T-helper 2 cell treated with Interferon-gamma antibody and Interleukin-4, amounts not matched to agents 100 ng/mL and 5 ng/mL, for 36 hours (primary cell): ENCODE results near the gene HPD. TPM values are rescaled to one million over a fixed set of nuclear protein-coding genes. Genes with fewer than 3 reads are reported as not detected.

Experiments used
- intact Hi-C: fragments of 100-400 bp; cut with micrococcal nuclease; formaldehyde crosslinking; loops from one replicate; pipeline ENCODE4 v1.15.1; 2023
- total RNA-seq: library from RNA; stranded (reverse); gene quantifications from 2 replicates; pipeline ENCODE4 v1.2.3, GENCODE V29; 2022

The HPD gene
- total RNA-seq, 1 donor from 2014 or later, result not detected

GRCh38 chr12:121789800-121790728, 68.6 kb downstream of the HPD start:
- intact Hi-C loops, result loop anchor here (1.0 to 10.0 kb wide), 4 partner anchors 8 to 1185 kb away; partner anchors contain the start of genes OGFOD2, RNF34 and TMEM120B

Other genes starting within 250 kb of the HPD start
- 60.5 and 63.9 TPM in 2 replicates for gene ORAI1, start 232.3 kb downstream of the HPD start, total RNA-seq
- gene MORN3, start 189.2 kb downstream of the HPD start, total RNA-seq, result 0.82 and 0.84 TPM in 2 replicates
- 8.5 and 8.6 TPM in 2 replicates for gene TMEM120B, start 146.1 kb downstream of the HPD start, total RNA-seq
- gene RHOF, start 65.2 kb downstream of the HPD start, total RNA-seq, result 108 and 116 TPM in 2 replicates
- gene SETD1B, start 54.9 kb downstream of the HPD start, total RNA-seq, result 32.6 and 32.7 TPM in 2 replicates
- 56.2 and 66.2 TPM in 2 replicates for gene PSMD9, start 29.9 kb upstream of the HPD start, total RNA-seq
- gene CFAP251, start 59.7 kb upstream of the HPD start, total RNA-seq, result 0.48 and 0.66 TPM in 2 replicates
- gene BCL7A, start 163.0 kb upstream of the HPD start, total RNA-seq, result 7.1 and 7.3 TPM in 2 replicates
- 42.1 and 44.7 TPM in 2 replicates for gene MLXIP, start 219.9 kb upstream of the HPD start, total RNA-seq